ENCODE measurements around the gene APOL5. TPM values are rescaled to one million over a fixed set of nuclear protein-coding genes. Genes with fewer than 3 reads are reported as not detected.
"Not testable (repeated sequence)": the region's sequence is repeated elsewhere in the genome, so short reads cannot be mapped to it uniquely, and the experiment has no call there.

Gene APOL5
- total RNA-seq, result not detected
- not detected for polyA plus RNA-seq (2013, experiment 1 of 2)
- not detected for polyA plus RNA-seq (2013, experiment 2 of 2)
- long read RNA-seq, experiment 1, result 0 reads
- long read RNA-seq, experiment 2, result 0 reads
- long read RNA-seq, experiment 3, result 0 reads
- long read RNA-seq, experiment 4, result 0 reads

DNA sequence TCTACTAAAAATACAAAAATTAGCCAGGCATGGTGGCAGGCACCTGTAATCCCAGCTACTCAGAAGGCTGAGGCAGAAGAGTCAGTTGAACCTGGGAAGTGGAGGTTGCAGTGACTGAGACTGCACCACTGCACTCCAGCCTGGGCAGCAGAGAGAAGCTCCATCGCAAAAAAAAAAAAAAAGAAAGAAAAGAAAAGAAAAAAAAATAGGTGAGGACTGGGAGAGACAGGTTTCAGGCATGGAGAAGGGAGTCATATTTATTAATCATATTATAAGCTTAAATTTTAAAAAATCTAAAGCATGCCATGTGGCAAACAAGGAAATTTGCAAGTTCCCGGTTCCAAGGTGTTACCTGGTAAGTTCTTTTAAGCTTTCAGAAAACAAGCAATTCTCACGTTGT lies at the start of gene APOL5:
Gene APOL5, plus strand, starts transcription at position 301 of the 400 bp plus-strand sequence. Its CDS starts 0 bp downstream, at position 301.
- no peaks in the 10 kb centered on the region for H3K36me3 Mint-ChIP-seq (ENCODE audit: low read depth)
- no peaks in the 10 kb centered on the region for H3K27me3 ChIP-seq (ENCODE audit: control insufficient read depth, insufficient read depth, low read length, poor library complexity, severe bottlenecking)
- DNase-seq, result no peak

DNA sequence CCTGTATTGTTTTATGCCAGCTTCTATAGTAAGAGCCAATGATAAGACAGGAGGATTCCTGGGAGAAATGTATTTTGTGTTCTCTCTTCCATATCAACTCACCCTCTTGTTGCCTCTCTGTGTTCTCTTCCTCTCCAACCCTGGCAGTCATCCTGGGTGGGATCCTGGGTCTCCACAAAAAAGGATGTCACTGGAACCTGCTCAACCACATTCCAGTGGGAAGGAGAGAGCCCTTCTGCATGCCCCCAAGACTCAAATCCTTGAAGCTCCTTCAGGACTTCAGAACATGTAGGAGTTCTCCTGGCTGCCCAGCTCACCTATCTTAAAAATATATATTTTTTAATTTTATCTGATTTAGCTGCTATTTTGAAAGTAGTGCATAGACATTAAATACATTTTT lies 43.3 kb upstream of the APOL5 start:
- H3K4me1 Mint-ChIP-seq, result peaks cover 9% of the 10 kb centered on the region
- H3K4me3 ChIP-seq (ENCODE audit: low read length), result no peak overlapping the region
- no peak overlapping the region for H3K4me3 Mint-ChIP-seq
- no peaks in the 10 kb centered on the region for H3K4me1 ChIP-seq (ENCODE audit: control insufficient read depth, insufficient read depth, low read length)
- DNase-seq, result peak; percentile 57
- H3K9me3 Mint-ChIP-seq, result peaks cover 43% of the 10 kb centered on the region
- no peak overlapping the region for H3K9ac ChIP-seq (ENCODE audit: extremely low read depth, low read length, poor library complexity, severe bottlenecking)
- no peak overlapping the region for H3K27ac Mint-ChIP-seq
- no peaks in the 10 kb centered on the region for H3K27me3 ChIP-seq (ENCODE audit: control insufficient read depth, insufficient read depth, low read length, poor library complexity, severe bottlenecking)
- H3K27ac ChIP-seq (ENCODE audit: low read depth, low read length), result no peak overlapping the region
- H3K9me3 ChIP-seq (ENCODE audit: control insufficient read depth, low read length), result peaks cover 24% of the 10 kb centered on the region
- no peaks in the 10 kb centered on the region for H3K27me3 Mint-ChIP-seq (ENCODE audit: insufficient read depth)
- H3K36me3 ChIP-seq (ENCODE audit: control insufficient read depth, insufficient read depth, low read length), result no peaks in the 10 kb centered on the region
- no peak for TF ChIP-seq CTCF (conservative IDR thresholded peaks at IDR 0.05)
- no peaks in the 10 kb centered on the region for H3K36me3 Mint-ChIP-seq (ENCODE audit: low read depth)

More for the DNA sequence above, at the start of gene APOL5:
- Histone ChIP-seq H3K9ac (ENCODE audit: extremely low read depth, low read length, poor library complexity, severe bottlenecking) (no peak within 1 kb of the TSS), H3K36me3 (ENCODE audit: control insufficient read depth, insufficient read depth, low read length) (no peaks in the 10 kb centered on the region), H3K27ac (ENCODE audit: low read depth, low read length) (no peak within 1 kb of the TSS), H3K9me3 (ENCODE audit: control insufficient read depth, low read length) (peaks cover 5% of the 10 kb centered on the region), H3K4me3 (ENCODE audit: low read length) (no peak within 1 kb of the TSS), H3K4me1 (ENCODE audit: control insufficient read depth, insufficient read depth, low read length) (no peaks in the 10 kb centered on the region)
- H3K9me3 Mint-ChIP-seq, result peaks cover 18% of the 10 kb centered on the region
- H3K27ac Mint-ChIP-seq, result no peak within 1 kb of the TSS
- H3K4me3 Mint-ChIP-seq, result no peak within 1 kb of the TSS
- 86 to 93% methylated on average over 2 to 3 of the region's 3 CpGs for whole genome bisulfite sequencing, 2 experiments (ENCODE audit: insufficient coverage in 1 of 2, insufficient read length in 1 of 2)
- no peaks in the 10 kb centered on the region for H3K27me3 Mint-ChIP-seq (ENCODE audit: insufficient read depth)
- no peak for TF ChIP-seq CTCF (conservative IDR thresholded peaks at IDR 0.05)
- H3K4me1 Mint-ChIP-seq, result no peaks in the 10 kb centered on the region

DNA sequence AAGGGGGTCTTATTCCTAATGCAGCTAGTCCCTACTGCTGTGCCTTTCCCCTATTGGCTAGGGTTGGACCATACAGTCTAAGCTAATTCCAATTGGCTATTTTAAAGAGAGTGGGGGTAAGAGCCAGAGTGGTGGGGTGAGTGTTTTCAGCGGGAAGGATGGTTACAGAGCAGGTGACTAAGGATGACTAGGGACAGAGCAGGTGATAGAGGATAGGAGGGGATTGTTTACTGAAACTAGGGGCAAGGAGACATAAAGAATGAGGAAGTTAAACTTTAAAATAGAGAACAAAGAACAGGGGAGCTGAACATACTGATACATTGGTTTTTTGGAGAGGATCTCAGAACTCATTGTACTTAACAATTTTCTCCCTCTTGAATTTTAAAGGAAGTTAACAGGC lies 41.6 kb upstream of the APOL5 start:
- not testable (repeated sequence) for H3K27me3 Mint-ChIP-seq (ENCODE audit: insufficient read depth); H3K4me3 ChIP-seq (ENCODE audit: low read length); H3K27ac ChIP-seq (ENCODE audit: low read depth, low read length); DNase-seq; H3K4me3 Mint-ChIP-seq; H3K36me3 Mint-ChIP-seq (ENCODE audit: low read depth); H3K36me3 ChIP-seq (ENCODE audit: control insufficient read depth, insufficient read depth, low read length); H3K27ac Mint-ChIP-seq; H3K27me3 ChIP-seq (ENCODE audit: control insufficient read depth, insufficient read depth, low read length, poor library complexity, severe bottlenecking); H3K4me1 ChIP-seq (ENCODE audit: control insufficient read depth, insufficient read depth, low read length); H3K9ac ChIP-seq (ENCODE audit: extremely low read depth, low read length, poor library complexity, severe bottlenecking); H3K4me1 Mint-ChIP-seq
- peaks cover 28% of the 10 kb centered on the region for H3K9me3 ChIP-seq (ENCODE audit: control insufficient read depth, low read length)
- H3K9me3 Mint-ChIP-seq, result peaks cover 32% of the 10 kb centered on the region
- WGBS, 2 experiments (ENCODE audit: insufficient coverage in 1 of 2, insufficient read length in 1 of 2), result 25 to 47% methylated on average over 1 of the region's 1 CpG
